Transverse colon (tissue), 4 donors: ENCODE results near the gene SYNE3. TPM values are rescaled to one million over a fixed set of nuclear protein-coding genes. Genes with fewer than 3 reads are reported as not detected.

ENCODE experiments used
- DNase-seq: peaks from one replicate; pipeline ENCODE4 v3.0.0-alpha.2; 2019
- H3K27ac ChIP-seq, 4 donors: fragments of 200-600 bp; sonication (generic); 2 replicates each; pipeline ENCODE4 v1.5.1; 2016 to 2018; ENCODE audit warnings: inconsistent platforms in 4 of 4
- H3K27me3 ChIP-seq: fragments of 200-600 bp; sonication (generic); 2 replicates; pipeline ENCODE4 v1.5.1; 2017; ENCODE audit warnings: inconsistent platforms
- H3K36me3 ChIP-seq, 4 donors: fragments of 200-600 bp; sonication (generic); 2 replicates each; pipeline ENCODE4 v1.5.1; 2017 to 2019; ENCODE audit warnings: inconsistent platforms in 4 of 4
- H3K4me1 ChIP-seq, 4 donors: fragments of 200-600 bp; sonication (generic); 2 replicates each; pipeline ENCODE4 v1.5.1; 2017 to 2020; ENCODE audit warnings: inconsistent platforms in 4 of 4
- H3K4me3 ChIP-seq, 4 donors: fragments of 200-600 bp; sonication (generic); 1 replicate in 1 of 4; 2 replicates in 3 of 4; pipeline versions ENCODE4 v1.5.1 to v1.6.1; 2017 to 2019; ENCODE audit warnings: inconsistent platforms in 4 of 4
- H3K9me3 ChIP-seq, 2 donors: fragments of 200-600 bp; sonication (generic); 2 replicates each; pipeline ENCODE4 v1.5.1; 2017 to 2019; ENCODE audit warnings: inconsistent platforms in 2 of 2
- CTCF ChIP-seq, 5 experiments: fragments of 200-600 bp in 3 of 5; fragments of 450-650 bp in 2 of 5; sonication (generic) in 3 of 5; IDR thresholded peaks; 1 replicate in 2 of 5; 2 replicates in 3 of 5; pipeline ENCODE4 v1.5.1; 2016 to 2017; ENCODE audit warnings: antibody characterized with exemption in 5 of 5, inconsistent platforms in 3 of 5, mild to moderate bottlenecking in 2 of 5, moderate library complexity in 1 of 5
- EP300 ChIP-seq: sonication (generic); formaldehyde crosslinking; IDR thresholded peaks from one replicate; pipeline ENCODE4 v1.6.1; 2017; ENCODE audit warnings: antibody characterized with exemption, low read depth
- POLR2A ChIP-seq: fragments of 450-650 bp; IDR thresholded peaks from one replicate; pipeline ENCODE4 v1.6.1; 2016; ENCODE audit warnings: antibody characterized with exemption, mild to moderate bottlenecking, moderate library complexity
- POLR2AphosphoS5 ChIP-seq, 3 donors: sonication (generic); formaldehyde crosslinking; IDR thresholded peaks; one replicate each; pipeline ENCODE4 v1.6.1; 2016; ENCODE audit warnings: antibody characterized with exemption in 3 of 3
- WGBS, 2 donors: methylation state at CpG; one replicate each; pipeline ENCODE4 v1.1.5; 2018; ENCODE audit warnings: low coverage in 1 of 2; 5-methylcytosine and 5-hydroxymethylcytosine counted together
- in situ Hi-C, 4 donors: fragments of 200-750 bp; cut with MboI; loops; one replicate each; pipeline versions ENCODE4 v1.15.0 to v1.15.1; 2017; ENCODE audit warnings: low sequenced_read_pairs in 3 of 4, low pct_ligation_motif_present in 1 of 4, low pct_unique_long_range_greater_than_20kb in 1 of 4
- intact Hi-C: fragments of 100-400 bp; cut with DNase I; formaldehyde crosslinking; loops from one replicate; pipeline ENCODE4 v1.15.1; 2023; ENCODE audit warnings: low total_unique reads
- total RNA-seq, 4 donors: library from RNA; depleted of rRNA; stranded (reverse); fragments of >200 nt; gene quantifications; one replicate each; pipeline ENCODE4 v1.1.0, GENCODE V29; 2016

SYNE3 gene
- total RNA-seq, 4 donors from 2014 or later = 9.8 to 46.8 (median 13.9) TPM

DNA sequence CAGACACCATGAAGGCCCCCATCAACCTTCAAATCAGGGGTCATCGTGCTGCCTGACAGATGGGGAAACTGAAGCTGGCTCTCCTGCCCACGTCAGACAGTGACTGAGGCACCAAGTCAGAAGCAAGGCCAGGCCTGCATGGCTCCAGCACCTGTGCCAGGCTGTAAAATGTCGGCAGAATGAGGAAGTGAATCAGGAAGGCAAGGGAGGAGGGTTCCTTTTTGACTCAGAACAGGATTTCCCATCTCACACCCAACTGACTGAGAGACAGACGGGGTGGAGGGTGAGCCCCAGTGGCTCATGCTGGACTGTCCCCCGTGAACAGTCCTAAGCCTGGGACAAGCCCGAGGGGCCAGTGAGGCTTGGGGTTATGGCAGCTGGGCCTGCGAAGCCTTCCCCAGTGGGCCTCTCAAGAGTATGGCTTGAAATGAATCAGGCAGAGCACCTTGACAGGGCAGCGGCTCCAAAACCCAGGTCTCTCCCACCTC is 20.9 kb downstream of the SYNE3 start:
- WGBS, 2 donors = 62 to 67% methylated on average over 1 to 8 of the region's 8 CpGs
- H3K4me1 ChIP-seq = peaks cover 36 to 74% (median 49%) of the 10 kb centered on the region in 4 donors

DNA sequence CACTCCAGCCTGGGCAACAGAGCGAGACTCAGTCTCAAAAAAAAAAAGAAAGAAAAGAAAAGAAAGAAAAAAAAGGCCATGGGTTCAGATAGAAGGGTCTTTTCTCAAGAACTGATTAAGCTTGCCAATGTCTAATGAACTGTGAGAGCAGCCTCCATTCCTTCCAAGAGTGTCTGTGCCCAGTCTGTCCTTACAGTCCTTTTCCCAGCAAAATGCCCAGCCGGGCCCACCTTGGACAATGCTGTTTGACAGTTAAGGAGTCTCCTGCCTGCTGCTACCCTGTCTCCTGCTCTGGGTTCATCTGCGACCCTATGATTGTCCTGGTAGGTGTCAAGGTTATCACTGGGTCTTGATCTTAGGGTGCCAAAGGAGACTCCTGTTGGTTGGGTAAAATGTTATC is 21.4 kb downstream of the SYNE3 start:
- no peak for DNase-seq
- intact Hi-C loops = no loop called here
- H3K27me3 ChIP-seq = no peaks in the 10 kb centered on the region
- no peaks in the 10 kb centered on the region for H3K9me3 ChIP-seq
- H3K4me1 ChIP-seq = peaks cover 41 to 74% (median 50%) of the 10 kb centered on the region in 4 donors
- WGBS, 2 donors = 80% methylated on average over 3 of the region's 3 CpGs; no CpG with 5 or more reads in 1 of the 2 donors
- H3K4me3 ChIP-seq = no peak overlapping the region
- no peaks in the 10 kb centered on the region for H3K36me3 ChIP-seq
- H3K27ac ChIP-seq = peak overlapping the region; percentile 51 to 68 (median 58)
- no peak for TF ChIP-seq POLR2A
- TF ChIP-seq EP300 = no peak
- TF ChIP-seq POLR2AphosphoS5 (IDR thresholded peaks at IDR 0.05) = no peak
- in situ Hi-C loops = no loop called here

More for the DNA sequence above, 20.9 kb downstream of the SYNE3 start:
- intact Hi-C loops (no loop called here), in situ Hi-C loops (no loop called here)
- Histone ChIP-seq H3K9me3 (no peaks in the 10 kb centered on the region), H3K27me3 (no peaks in the 10 kb centered on the region), H3K27ac (peak overlapping the region; percentile 51 to 68 (median 58)), H3K4me3 (no peak overlapping the region), H3K36me3 (no peaks in the 10 kb centered on the region)
- peak; percentile 48 for DNase-seq
- TF ChIP-seq POLR2AphosphoS5 (IDR thresholded peaks at IDR 0.05) (no peak), CTCF (IDR thresholded peaks at IDR 0.05) (no peak), POLR2A (no peak), EP300 (no peak)

DNA sequence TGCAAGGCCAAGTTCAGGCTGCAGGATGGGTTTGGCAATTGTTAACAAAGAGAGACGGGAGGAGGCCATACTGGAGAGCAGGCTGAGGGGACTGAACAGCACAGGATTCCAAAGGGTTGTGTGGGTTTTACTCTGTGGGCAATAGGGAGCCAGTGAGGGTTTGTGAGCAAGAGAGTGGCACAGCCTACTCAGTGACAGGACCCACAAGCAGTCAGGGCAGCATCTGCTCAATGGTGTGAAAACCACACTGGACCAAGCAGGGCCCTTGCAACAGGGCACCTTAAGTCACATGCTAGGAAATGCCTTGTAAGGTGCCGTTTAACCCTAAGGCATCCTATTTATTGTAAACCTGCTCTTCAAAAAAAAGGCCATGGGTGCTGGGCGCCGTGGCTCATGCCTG is 22.0 kb downstream of the SYNE3 start:
- H3K27ac ChIP-seq = no peak overlapping the region
- in situ Hi-C loops (no loop called here), intact Hi-C loops (no loop called here)
- peaks cover 43 to 74% (median 54%) of the 10 kb centered on the region in 4 donors for H3K4me1 ChIP-seq
- H3K9me3 ChIP-seq = no peaks in the 10 kb centered on the region
- H3K27me3 ChIP-seq = no peaks in the 10 kb centered on the region
- no peak overlapping the region for H3K4me3 ChIP-seq
- TF ChIP-seq POLR2A (no peak), EP300 (no peak)
- no peak for DNase-seq
- no peaks in the 10 kb centered on the region for H3K36me3 ChIP-seq
- 92 to 100% methylated on average over 1 to 4 of the region's 4 CpGs for WGBS, 2 donors

- in situ Hi-C loops = no loop called here
- intact Hi-C loops = no loop called here
- no peak overlapping the region for H3K27ac ChIP-seq
- H3K9me3 ChIP-seq = no peaks in the 10 kb centered on the region
- no peak for DNase-seq
- H3K36me3 ChIP-seq = no peaks in the 10 kb centered on the region
- peaks cover 45 to 74% (median 52%) of the 10 kb centered on the region in 4 donors for H3K4me1 ChIP-seq
- no peak for TF ChIP-seq POLR2A
- TF ChIP-seq EP300 = no peak
- TF ChIP-seq POLR2AphosphoS5 (IDR thresholded peaks at IDR 0.05) = no peak
- TF ChIP-seq CTCF (IDR thresholded peaks at IDR 0.05) = no peak
- 93% methylated on average over 4 of the region's 4 CpGs; no CpG with 5 or more reads in 1 of the 2 donors for WGBS, 2 donors
- no peaks in the 10 kb centered on the region for H3K27me3 ChIP-seq
- no peak overlapping the region for H3K4me3 ChIP-seq
Measured at GRCh38 chr14:95493976-95494375, 22.5 kb downstream of the SYNE3 start.

DNA sequence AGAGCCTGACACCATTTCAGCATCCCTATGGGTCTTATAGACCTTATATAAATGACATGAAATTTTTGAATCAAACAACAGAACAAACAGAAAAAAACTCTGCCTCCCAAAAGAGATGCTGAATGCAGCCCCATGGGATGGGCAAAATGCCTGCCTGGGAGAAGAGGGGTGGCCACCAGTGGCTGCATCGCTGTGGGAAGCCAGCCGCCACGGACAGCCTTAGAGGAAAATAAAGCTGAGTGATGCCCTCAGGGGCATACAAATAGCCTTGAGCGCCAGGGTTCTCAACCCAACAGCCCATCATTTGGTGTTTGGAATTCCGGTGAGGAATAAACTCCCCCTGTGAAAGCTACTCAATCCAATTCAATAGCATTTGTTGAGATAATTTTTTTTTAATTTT is 22.9 kb downstream of the SYNE3 start:
- intact Hi-C loops = no loop called here
- no peaks in the 10 kb centered on the region for H3K27me3 ChIP-seq
- H3K9me3 ChIP-seq = no peaks in the 10 kb centered on the region
- no peak for DNase-seq
- 96 to 99% methylated on average over 5 of the region's 5 CpGs for WGBS, 2 donors
- H3K4me1 ChIP-seq = peaks cover 43 to 73% (median 54%) of the 10 kb centered on the region in 4 donors
- no peaks in the 10 kb centered on the region for H3K36me3 ChIP-seq
- in situ Hi-C loops = no loop called here
- TF ChIP-seq EP300 = no peak
- H3K4me3 ChIP-seq = no peak overlapping the region
- H3K27ac ChIP-seq = no peak overlapping the region
